SK-N-MC (cell line): ENCODE measurements around the gene LRRFIP1.

Experiments
- EZH2 ChIP-seq: fragments of 200-600 bp; sonication (generic); IDR thresholded peaks from one replicate; pipeline ENCODE4 v1.6.1; 2017; ENCODE audit warnings: antibody characterized with exemption
- POLR2AphosphoS5 ChIP-seq: IDR thresholded peaks from 2 replicates; pipeline ENCODE4 v1.6.1; 2012; ENCODE audit warnings: mild to moderate bottlenecking, low read depth, low read length, borderline replicate concordance

DNA sequence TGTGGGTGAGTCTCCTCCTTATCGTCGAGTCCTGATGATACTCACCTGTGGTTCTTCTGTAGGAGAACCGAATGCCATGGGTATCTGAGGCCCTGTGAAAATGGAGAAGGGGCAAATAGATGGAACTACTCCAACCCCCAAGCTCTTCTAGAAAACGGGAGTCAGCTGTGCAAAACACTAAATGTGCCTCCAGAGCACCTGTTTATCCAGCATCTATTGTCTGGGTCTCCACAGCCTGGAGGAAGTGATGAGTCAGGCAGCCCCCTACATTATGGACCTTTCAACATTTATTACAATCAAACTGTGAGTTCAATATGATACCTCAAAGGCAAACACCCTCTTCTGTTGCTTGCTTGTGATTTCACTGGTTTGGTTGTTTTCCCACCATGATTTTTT is 9.8 kb upstream of the LRRFIP1 start:
- TF ChIP-seq EZH2 (no peak), POLR2AphosphoS5 (no peak)
